NOMO-1 (cell line): Measurements from ENCODE around the gene DDI2.
"Not testable (repeated sequence)": the region's sequence is repeated elsewhere in the genome, so short reads cannot be mapped to it uniquely, and the experiment has no call there.

Experiments
- DNase-seq, 2 experiments: peaks; one replicate each; lab custom pipeline; 2025; ENCODE audit not compliant: unreplicated experiment in 2 of 2; lab: John Stamatoyannopoulos, UW

The DDI2 gene

GRCh38 chr1:15633756-15634420 lies 16.6 kb downstream of the DDI2 start:
- no peak for DNase-seq

- DNase-seq: no peak
Observed at GRCh38 chr1:15636436-15636835, 19.2 kb downstream of the DDI2 start.

- no peak for DNase-seq
Observed at GRCh38 chr1:15637826-15638225, 20.6 kb downstream of the DDI2 start.

GRCh38 chr1:15639262-15639661 lies 22.0 kb downstream of the DDI2 start:
- no peak for DNase-seq

- no peak for DNase-seq
Observed at GRCh38 chr1:15639931-15640330, 22.7 kb downstream of the DDI2 start.

GRCh38 chr1:15640667-15641066 lies 23.4 kb downstream of the DDI2 start:
- no peak for DNase-seq

GRCh38 chr1:15649937-15650336 lies 32.7 kb downstream of the DDI2 start:
- no peak for DNase-seq

- DNase-seq: no peak
Observed at GRCh38 chr1:15650433-15650832, 33.2 kb downstream of the DDI2 start.

GRCh38 chr1:15652130-15652529 lies 34.9 kb downstream of the DDI2 start:
- DNase-seq: not testable (repeated sequence)

GRCh38 chr1:15654091-15654690 lies 36.9 kb downstream of the DDI2 start:
- DNase-seq: no peak

- no peak for DNase-seq
Observed at GRCh38 chr1:15656464-15656863, 39.2 kb downstream of the DDI2 start.

- no peak for DNase-seq
Observed at GRCh38 chr1:15657021-15657420, 39.8 kb downstream of the DDI2 start.

GRCh38 chr1:15660151-15660550 lies 42.9 kb downstream of the DDI2 start:
- no peak for DNase-seq

- no peak for DNase-seq
Observed at GRCh38 chr1:15662477-15662876, 45.2 kb downstream of the DDI2 start.

- no peak for DNase-seq
Observed at GRCh38 chr1:15663925-15664324, 46.7 kb downstream of the DDI2 start.

GRCh38 chr1:15667362-15667761 lies 50.1 kb downstream of the DDI2 start:
- DNase-seq: no peak

GRCh38 chr1:15668089-15668754 lies 51.0 kb downstream of the DDI2 start:
- no peak for DNase-seq

GRCh38 chr1:15669074-15669473 lies 51.8 kb downstream of the DDI2 start:
- no peak for DNase-seq

- DNase-seq: no peak
Observed at GRCh38 chr1:15669864-15670263, 52.6 kb downstream of the DDI2 start.

GRCh38 chr1:15671430-15671829 lies 54.2 kb downstream of the DDI2 start:
- DNase-seq: no peak

- DNase-seq: peak; percentile 19 to 66
Observed at GRCh38 chr1:15674386-15675159, 57.3 kb downstream of the DDI2 start.
